ENCODE measurements around the gene STARD10.
"Not testable (repeated sequence)": the region's sequence is repeated elsewhere in the genome, so short reads cannot be mapped to it uniquely, and the experiment has no call there.

STARD10 gene

GRCh38 chr11:72829884-72830533, 36.2 kb upstream of the STARD10 start:
- TF ChIP-seq CTCF (IDR thresholded peaks at IDR 0.05; ENCODE audit: low read depth, low read length, missing control alignments): no peak
- no peak for DNase-seq (ENCODE audit: low read depth)
- no peak overlapping the region for H3K4me3 ChIP-seq (ENCODE audit: low read depth, low read length)

DNA sequence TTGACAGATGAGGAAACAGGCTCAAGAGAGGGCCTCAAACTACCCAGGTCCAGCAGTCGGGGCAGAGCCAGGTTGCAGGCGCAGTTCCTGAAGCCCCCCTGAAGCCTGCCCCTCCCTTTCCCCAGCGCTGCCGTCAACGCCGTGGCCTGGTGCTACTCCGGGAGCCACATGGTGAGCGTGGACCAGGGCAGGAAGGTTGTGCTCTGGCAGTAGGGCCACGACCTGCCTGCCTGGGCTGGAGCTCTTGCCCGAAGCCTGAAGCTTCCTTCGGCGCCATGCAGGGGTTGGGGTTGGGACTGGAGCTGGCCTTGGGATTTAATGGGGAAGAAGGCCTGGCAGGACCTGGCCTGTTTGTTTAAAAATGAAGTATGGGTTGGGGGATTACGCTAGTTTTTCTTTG, 35.3 kb upstream of the STARD10 start:
- no peak for TF ChIP-seq CTCF (IDR thresholded peaks at IDR 0.05; ENCODE audit: low read depth, low read length, missing control alignments)
- no peak overlapping the region for H3K4me3 ChIP-seq (ENCODE audit: low read depth, low read length)
- no peak for DNase-seq (ENCODE audit: low read depth)

DNA sequence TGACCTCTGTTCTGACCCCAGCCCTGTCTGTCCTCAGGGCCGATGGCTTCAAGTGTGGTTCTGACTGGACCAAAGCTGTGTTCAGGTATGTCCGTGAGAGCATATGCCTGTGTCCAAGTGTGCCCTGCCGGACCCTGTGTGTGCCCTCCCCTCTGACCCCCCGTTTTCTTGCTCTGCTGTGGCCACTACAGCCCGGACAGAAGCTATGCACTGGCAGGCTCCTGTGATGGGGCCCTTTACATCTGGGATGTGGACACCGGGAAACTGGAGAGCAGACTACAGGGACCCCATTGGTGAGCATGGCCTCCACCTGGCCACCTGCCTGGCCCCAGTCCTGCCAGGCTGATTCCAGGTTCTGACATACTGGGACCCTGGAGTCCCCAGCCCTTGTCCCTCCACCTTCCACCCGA, 34.9 kb upstream of the STARD10 start:
- DNase-seq (ENCODE audit: low read depth): no peak
- H3K4me3 ChIP-seq (ENCODE audit: low read depth, low read length): no peak overlapping the region
- TF ChIP-seq CTCF (IDR thresholded peaks at IDR 0.05; ENCODE audit: low read depth, low read length, missing control alignments): no peak

- H3K4me3 ChIP-seq (ENCODE audit: low read depth, low read length): no peak overlapping the region
- no peak for TF ChIP-seq CTCF (IDR thresholded peaks at IDR 0.05; ENCODE audit: low read depth, low read length, missing control alignments)
- DNase-seq (ENCODE audit: low read depth): no peak
These were observed 34.3 kb upstream of the STARD10 start for GRCh38 chr11:72828081-72828567.

GRCh38 chr11:72827656-72828055, 33.8 kb upstream of the STARD10 start:
- not testable (repeated sequence) for DNase-seq (ENCODE audit: low read depth); H3K4me3 ChIP-seq (ENCODE audit: low read depth, low read length)

GRCh38 chr11:72826942-72827480, 33.2 kb upstream of the STARD10 start:
- TF ChIP-seq CTCF (IDR thresholded peaks at IDR 0.05; ENCODE audit: low read depth, low read length, missing control alignments): no peak
- no peak for DNase-seq (ENCODE audit: low read depth)
- H3K4me3 ChIP-seq (ENCODE audit: low read depth, low read length): no peak overlapping the region

- H3K4me3 ChIP-seq (ENCODE audit: low read depth, low read length): no peak overlapping the region
- DNase-seq (ENCODE audit: low read depth): no peak
- TF ChIP-seq CTCF (IDR thresholded peaks at IDR 0.05; ENCODE audit: low read depth, low read length, missing control alignments): no peak
These were observed 32.5 kb upstream of the STARD10 start for GRCh38 chr11:72826191-72826941.
